Measurements from ENCODE around the gene SLC27A5.

Gene SLC27A5

GRCh38 chr19:58466760-58467589, 44.8 kb downstream of the SLC27A5 start, which contains the start of gene ZNF324:
ZNF324 (plus strand) TSS chr19:58467080; CDS start chr19:58469186, 2,106 bp downstream.
- Histone ChIP-seq H3K4me1 (no peaks in the 10 kb centered on the region), H3K4me2 (ENCODE audit: low read length) (peak within 1 kb of the TSS; percentile 84), H3K27ac (peak within 1 kb of the TSS; percentile 72), H3K79me2 (peaks cover 13% of the 10 kb centered on the region), H3K36me3 (ENCODE audit: control insufficient read depth, insufficient read depth, low read length) (no peaks in the 10 kb centered on the region), H2AFZ (peak within 1 kb of the TSS; percentile 93), H3K4me3 (ENCODE audit: low read depth, low read length) (peak within 1 kb of the TSS; percentile 92), H3K9ac (peak within 1 kb of the TSS; percentile 47), H3K27me3 (ENCODE audit: control insufficient read depth, insufficient read depth, low read length) (no peaks in the 10 kb centered on the region), H3K9me3 (ENCODE audit: control insufficient read depth, low read length) (no peaks in the 10 kb centered on the region)
- peak; percentile 11 for TF ChIP-seq CTCF (IDR thresholded peaks at IDR 0.05)

GRCh38 chr19:58466089-58466759, 45.6 kb downstream of the SLC27A5 start:
- Histone ChIP-seq H3K79me2 (peaks cover 13% of the 10 kb centered on the region), H3K4me2 (ENCODE audit: low read length) (peak overlapping the region; percentile 84), H2AFZ (peak overlapping the region; percentile 93), H3K27ac (peak overlapping the region; percentile 72), H3K9me3 (ENCODE audit: control insufficient read depth, low read length) (no peaks in the 10 kb centered on the region), H3K4me1 (no peaks in the 10 kb centered on the region), H3K9ac (no peak overlapping the region), H3K27me3 (ENCODE audit: control insufficient read depth, insufficient read depth, low read length) (no peaks in the 10 kb centered on the region), H3K36me3 (ENCODE audit: control insufficient read depth, insufficient read depth, low read length) (no peaks in the 10 kb centered on the region), H3K4me3 (ENCODE audit: low read depth, low read length) (peak overlapping the region; percentile 92)
- TF ChIP-seq CTCF (IDR thresholded peaks at IDR 0.05) = no peak

- H2AFZ ChIP-seq = no peak overlapping the region
- no peaks in the 10 kb centered on the region for H3K4me1 ChIP-seq
- TF ChIP-seq CTCF (IDR thresholded peaks at IDR 0.05) = no peak
- no peaks in the 10 kb centered on the region for H3K79me2 ChIP-seq
- H3K27ac ChIP-seq = no peak overlapping the region
- H3K27me3 ChIP-seq (ENCODE audit: control insufficient read depth, insufficient read depth, low read length) = no peaks in the 10 kb centered on the region
- H3K36me3 ChIP-seq (ENCODE audit: control insufficient read depth, insufficient read depth, low read length) = no peaks in the 10 kb centered on the region
- no peaks in the 10 kb centered on the region for H3K9me3 ChIP-seq (ENCODE audit: control insufficient read depth, low read length)
- H3K9ac ChIP-seq = no peak overlapping the region
- H3K4me3 ChIP-seq (ENCODE audit: low read depth, low read length) = no peak overlapping the region
- H3K4me2 ChIP-seq (ENCODE audit: low read length) = no peak overlapping the region
These were observed 51.8 kb downstream of the SLC27A5 start for GRCh38 chr19:58460039-58460438.

GRCh38 chr19:58456111-58456510, 55.7 kb downstream of the SLC27A5 start:
- Histone ChIP-seq H3K79me2 (peaks cover 4% of the 10 kb centered on the region), H3K9ac (no peak overlapping the region), H3K9me3 (ENCODE audit: control insufficient read depth, low read length) (no peaks in the 10 kb centered on the region), H3K4me3 (ENCODE audit: low read depth, low read length) (no peak overlapping the region), H3K27ac (no peak overlapping the region), H3K27me3 (ENCODE audit: control insufficient read depth, insufficient read depth, low read length) (no peaks in the 10 kb centered on the region), H3K4me2 (ENCODE audit: low read length) (no peak overlapping the region), H2AFZ (no peak overlapping the region), H3K4me1 (peaks cover 6% of the 10 kb centered on the region), H3K36me3 (ENCODE audit: control insufficient read depth, insufficient read depth, low read length) (no peaks in the 10 kb centered on the region)
- no peak for TF ChIP-seq CTCF (IDR thresholded peaks at IDR 0.05)
